ENCODE measurements around the gene ANKRD55. TPM values are rescaled to one million over a fixed set of nuclear protein-coding genes. Genes with fewer than 3 reads are reported as not detected.

The ANKRD55 gene
- total and polyA plus RNA-seq, 9 of the 15 experiments (the other 6 are each of a cell fraction or from before 2014, with no cell fraction given), result 3.4 to 10.6 (median 6.5) TPM

GRCh38 chr5:56247592-56247991, 14.5 kb upstream of the ANKRD55 start:
- H4K20me1 ChIP-seq (replicated peaks; ENCODE audit: control insufficient read depth, insufficient read depth, low read length), result no peaks in the 10 kb centered on the region
- WGBS (ENCODE audit: insufficient coverage, low coverage, missing lambda C conversion rate), result 41% methylated on average over 3 of the region's 3 CpGs
- ChIA-PET CTCF (ENCODE audit: low intra/inter-chr PET ratio) (no interaction called here), POLR2A (no interaction called here)
- H2AFZ ChIP-seq (ENCODE audit: low read depth, low read length), result no peak overlapping the region
- FAIRE-seq (no peak), ATAC-seq (no peak), DNase-seq (ENCODE audit: extremely low read depth in 1 of 4, low spot score in 3 of 4) (no peak)
- H3K27me3 ChIP-seq (ENCODE audit: control insufficient read depth in 2 of 2, insufficient read depth in 2 of 2, low read length in 2 of 2), result no peaks in the 10 kb centered on the region
- H3K4me1 ChIP-seq (replicated peaks in 1 of 2; ENCODE audit: control insufficient read depth in 2 of 2, insufficient read depth in 2 of 2, low read length in 2 of 2), result peaks cover 0 to 28% of the 10 kb centered on the region in 2 experiments; a peak in 4 of 5 replicates
- intact Hi-C loops (cut with micrococcal nuclease) (no loop called here), in situ Hi-C loops (cut with MboI) (no loop called here)
- peaks cover 3% of the 10 kb centered on the region; the same call in 1 of the 2 replicates for H3K9me3 ChIP-seq (replicated peaks; ENCODE audit: control insufficient read depth, insufficient read depth, low read depth, low read length)
- H3K36me3 ChIP-seq (ENCODE audit: control insufficient read depth, insufficient read depth, low read length), result no peaks in the 10 kb centered on the region
- BruUV-seq (replicated peaks), result no TSS peak
- no peaks in the 10 kb centered on the region for H3K79me2 ChIP-seq (ENCODE audit: control insufficient read depth, insufficient read depth, low read length)
- H3K27ac ChIP-seq (ENCODE audit: extremely low read depth, low read depth, low read length), result no peak overlapping the region
- no peak overlapping the region for H3K9ac ChIP-seq (ENCODE audit: insufficient read depth in 1 of 2, low read depth in 2 of 2, low read length in 2 of 2)
- H3K9me1 ChIP-seq (ENCODE audit: control insufficient read depth, insufficient read depth, low read length), result no peaks in the 10 kb centered on the region
- no peak overlapping the region for H3K4me3 ChIP-seq
- H3K4me2 ChIP-seq (ENCODE audit: insufficient read depth, low read length), result no peak overlapping the region
- TF ChIP-seq MGA (IDR thresholded peaks at IDR 0.05) (no peak), HBP1 (CRISPR knock-in tag; IDR thresholded peaks at IDR 0.05) (no peak), SREBF1 (IDR thresholded peaks at IDR 0.05; ENCODE audit: borderline replicate concordance, low read depth, low read length) (no peak), IRF9 (tag; IDR thresholded peaks at IDR 0.05) (no peak), ZNF444 (CRISPR knock-in tag; IDR thresholded peaks at IDR 0.05) (no peak), RAD51 (IDR thresholded peaks at IDR 0.05; ENCODE audit: borderline replicate concordance, low read depth) (no peak)
- TF ChIP-seq, protein P1, sequence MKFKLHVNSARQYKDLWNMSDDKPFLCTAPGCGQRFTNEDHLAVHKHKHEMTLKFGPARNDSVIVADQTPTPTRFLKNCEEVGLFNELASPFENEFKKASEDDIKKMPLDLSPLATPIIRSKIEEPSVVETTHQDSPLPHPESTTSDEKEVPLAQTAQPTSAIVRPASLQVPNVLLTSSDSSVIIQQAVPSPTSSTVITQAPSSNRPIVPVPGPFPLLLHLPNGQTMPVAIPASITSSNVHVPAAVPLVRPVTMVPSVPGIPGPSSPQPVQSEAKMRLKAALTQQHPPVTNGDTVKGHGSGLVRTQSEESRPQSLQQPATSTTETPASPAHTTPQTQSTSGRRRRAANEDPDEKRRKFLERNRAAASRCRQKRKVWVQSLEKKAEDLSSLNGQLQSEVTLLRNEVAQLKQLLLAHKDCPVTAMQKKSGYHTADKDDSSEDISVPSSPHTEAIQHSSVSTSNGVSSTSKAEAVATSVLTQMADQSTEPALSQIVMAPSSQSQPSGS (CRISPR knock-in tag; IDR thresholded peaks at IDR 0.05), result no peak

Measured in K562 (cell line).